GOT3 (cell line): ENCODE results near the gene NIFK.
"Not testable (repeated sequence)": the region's sequence is repeated elsewhere in the genome, so short reads cannot be mapped to it uniquely, and the experiment has no call there.

Experiments used
- DNase-seq: peaks from one replicate; lab custom pipeline; 2025; ENCODE audit warnings: mixed read lengths; lab: John Stamatoyannopoulos, UW

NIFK gene

DNA sequence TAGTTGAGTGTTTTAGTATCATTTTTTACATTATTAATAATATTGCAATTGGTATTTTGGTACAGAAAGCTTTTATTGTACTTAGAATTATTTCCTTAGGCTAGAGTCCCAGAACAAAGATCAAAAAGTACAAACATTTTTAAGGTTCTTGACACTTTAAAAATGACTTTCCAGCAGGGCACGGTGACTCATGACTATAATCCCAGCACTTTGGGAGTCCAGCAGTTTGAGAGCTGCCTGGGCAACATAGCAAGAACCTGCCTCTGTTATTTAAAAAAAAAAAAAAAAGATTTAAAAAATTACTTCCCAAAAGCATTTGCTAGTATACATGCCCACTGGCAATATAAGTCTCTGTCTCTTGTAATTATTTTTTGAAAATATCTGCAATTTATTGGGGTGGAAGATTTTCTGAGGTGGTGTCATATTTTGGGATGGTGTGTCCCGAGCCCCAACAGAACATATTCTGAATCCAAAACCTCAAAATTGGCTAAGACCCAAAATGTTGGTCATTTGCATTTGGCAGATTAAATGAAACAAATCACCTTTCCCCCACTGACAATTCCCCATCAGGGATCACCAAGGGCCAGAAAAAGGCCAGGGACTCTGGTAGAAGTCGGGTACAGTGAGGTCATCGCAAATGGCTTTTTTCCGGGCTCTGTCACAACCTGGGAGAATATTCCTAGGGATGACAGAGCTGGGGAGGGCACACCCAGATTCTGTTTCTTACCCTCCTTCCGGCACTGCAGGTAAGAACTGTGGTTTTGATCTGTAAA is 42.1 kb downstream of the NIFK start:
- DNase-seq: no peak

DNA sequence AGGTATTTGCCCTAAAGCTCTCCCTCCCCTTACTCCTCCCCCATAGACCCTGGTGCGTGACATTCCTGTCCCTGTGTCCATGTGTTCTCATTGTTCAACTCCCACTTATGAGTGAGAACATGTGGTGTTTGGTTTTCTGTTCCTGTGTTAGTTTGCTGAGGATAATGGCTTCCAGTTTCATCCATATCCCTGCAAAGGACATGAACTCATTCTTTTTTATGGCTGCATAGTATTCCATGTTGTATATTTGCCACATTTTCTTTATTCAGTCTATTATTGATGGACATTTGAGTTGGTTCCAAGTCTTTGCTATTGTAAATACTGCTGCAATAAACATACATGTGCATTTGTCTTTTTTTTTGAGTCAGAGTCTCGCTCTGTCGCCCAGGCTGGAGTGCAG is 46.1 kb downstream of the NIFK start:
- DNase-seq: not testable (repeated sequence)

DNA sequence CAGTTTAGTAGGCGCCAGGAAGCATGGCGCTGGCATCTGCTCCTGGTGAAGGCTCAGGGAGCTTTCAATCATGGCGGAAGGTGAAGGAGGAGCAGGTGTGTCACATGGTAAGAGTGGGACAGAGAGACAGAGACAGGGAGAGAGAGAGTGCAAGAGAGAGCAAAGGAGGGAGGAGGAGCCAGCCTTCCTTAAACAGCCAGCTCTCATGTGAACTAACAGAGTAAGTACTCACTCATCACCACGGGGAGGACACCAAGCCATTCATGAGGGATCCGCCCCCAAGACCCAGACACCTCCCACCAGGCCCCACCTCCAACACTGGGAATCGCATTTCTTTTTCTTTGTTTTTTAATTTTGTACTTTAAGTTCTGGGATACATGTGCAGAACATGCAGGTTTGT is 46.6 kb downstream of the NIFK start:
- DNase-seq: no peak

DNA sequence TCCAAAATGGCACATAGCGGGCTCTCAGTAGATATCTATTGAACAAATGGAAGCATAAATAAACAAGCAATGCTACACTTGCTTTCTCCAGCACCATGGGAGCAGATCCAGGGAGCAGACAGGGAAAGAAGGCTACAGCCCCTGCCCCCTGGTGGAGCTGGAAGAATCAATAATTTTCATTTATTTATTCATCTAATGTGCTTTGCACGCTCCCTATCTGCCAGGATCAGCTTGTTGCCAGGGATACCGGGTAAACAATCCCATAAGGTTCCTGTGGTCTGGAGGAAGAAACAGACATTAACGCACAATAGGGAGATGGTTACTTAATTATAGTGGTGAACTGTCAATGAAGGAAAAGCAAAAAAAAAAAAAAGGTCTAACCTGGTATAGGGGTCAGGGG is 47.3 kb downstream of the NIFK start:
- DNase-seq: no peak

DNA sequence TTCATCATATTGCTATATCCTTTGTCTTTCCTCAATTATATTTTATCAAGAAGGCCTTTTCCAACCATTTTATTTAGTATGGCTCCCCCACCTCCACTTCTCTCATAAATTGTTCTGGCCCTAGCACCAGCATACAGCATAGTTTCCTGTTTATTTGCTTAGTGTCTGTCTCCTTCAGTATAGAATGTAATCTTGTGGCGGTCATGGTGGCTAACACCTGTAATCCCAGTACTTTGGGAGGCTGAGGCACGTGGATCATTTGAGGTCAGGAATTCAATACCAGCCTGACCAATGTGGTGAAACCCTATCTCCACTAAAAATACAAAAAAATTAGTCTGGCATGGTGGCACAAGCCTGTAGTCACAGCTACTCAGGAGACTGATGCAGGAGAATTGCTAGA is 47.9 kb downstream of the NIFK start:
- DNase-seq: no peak

DNA sequence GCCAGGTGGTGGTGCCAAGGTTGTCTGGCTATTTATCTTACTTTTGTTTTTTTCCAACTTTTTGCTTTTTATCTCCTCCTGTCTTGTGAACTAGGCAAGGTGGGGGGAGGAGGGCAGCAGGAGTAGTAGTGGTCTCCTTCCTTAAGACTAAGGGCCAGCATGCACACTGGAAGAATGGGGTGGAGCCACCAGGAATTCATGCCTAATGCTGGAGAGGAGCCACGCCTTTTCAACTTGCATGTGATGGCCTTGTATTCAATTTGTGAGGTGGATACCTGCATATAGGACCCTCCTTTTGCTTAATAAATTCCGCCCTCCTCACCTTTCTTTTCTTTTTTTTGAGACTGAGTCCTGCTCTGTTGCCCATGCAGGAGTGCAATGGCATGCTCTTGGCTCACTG is 49.8 kb downstream of the NIFK start:
- DNase-seq: no peak

DNA sequence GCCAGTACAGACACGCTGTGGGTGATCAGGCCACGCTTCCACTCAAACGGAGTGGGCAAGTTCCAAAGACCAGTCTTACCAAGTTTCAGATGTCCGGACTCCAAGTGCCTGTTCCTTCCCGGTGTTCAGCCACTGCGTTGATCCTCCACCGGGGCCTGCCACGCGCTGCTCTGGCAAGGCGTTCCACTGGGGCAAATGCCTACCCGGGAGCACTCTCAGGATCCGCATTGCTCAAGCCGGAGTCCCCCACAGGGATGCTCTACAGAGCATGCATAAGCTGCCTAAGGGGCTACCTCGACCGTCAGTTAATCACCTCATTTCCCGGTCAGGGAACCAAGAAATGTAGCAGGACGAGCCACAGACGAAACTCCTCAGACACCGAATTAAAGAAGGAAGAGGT is 50.5 kb downstream of the NIFK start:
- DNase-seq: no peak

DNA sequence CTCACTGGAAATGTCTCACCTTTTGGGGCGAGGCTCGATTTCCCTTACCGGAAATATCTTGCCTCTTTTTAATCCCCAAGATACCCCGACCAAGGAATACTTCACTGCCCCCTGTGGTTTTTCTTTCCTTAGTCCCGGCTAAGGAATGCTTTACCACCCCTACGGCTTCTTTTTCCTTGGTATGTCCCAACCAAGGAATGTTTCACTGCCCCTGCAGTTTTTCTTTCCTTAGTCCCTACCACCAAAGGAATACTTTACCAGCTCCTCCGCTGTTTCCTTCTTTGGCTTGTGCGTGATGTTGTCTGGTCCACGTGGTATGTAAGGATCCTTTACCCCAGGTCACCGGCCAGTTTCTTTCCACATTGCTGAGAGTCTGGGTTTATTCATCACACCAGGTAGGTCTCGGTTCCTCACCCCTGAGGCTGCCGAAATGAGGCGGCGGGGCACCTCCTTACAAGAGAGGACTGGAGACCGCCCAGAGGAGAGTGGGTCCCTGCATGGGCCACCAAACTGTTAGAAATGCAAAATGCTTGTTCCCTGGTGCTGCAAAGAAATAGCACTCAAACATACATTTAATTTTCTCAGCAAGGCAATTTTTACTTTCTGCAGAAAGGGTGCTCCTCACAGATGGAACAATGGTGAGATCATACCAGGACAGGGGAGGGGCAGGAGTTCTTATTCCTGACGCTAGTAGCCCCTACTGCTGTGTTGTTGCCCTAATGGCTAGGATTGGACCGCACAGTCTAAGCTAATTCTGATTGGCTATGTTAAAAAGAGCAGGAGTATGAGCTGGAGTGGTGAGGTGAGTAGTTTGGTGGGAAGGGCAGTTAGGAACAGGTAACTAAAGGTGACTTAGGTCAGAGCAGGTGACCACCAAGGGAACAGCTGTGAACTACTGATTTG is 54.0 kb downstream of the NIFK start:
- DNase-seq: no peak

DNA sequence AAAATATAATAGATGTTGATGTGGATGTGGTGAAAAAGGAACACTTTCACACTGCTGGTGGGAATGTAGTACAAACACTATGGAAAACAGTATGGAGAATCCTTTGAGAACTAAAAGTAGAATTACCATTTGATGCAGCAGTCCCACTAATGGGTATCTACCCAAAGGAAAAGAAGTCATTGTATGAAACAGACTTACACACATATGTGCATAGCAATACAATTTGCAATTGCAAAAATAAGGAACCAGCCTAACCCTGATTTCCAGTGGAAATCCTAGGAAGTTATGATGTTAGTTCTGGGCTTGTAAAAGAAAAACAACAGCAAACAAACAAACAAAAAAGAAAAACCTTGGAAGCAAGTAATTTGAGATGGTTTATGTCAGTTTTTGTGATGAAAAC is 58.8 kb downstream of the NIFK start:
- no peak for DNase-seq
